ENCODE results near the gene KIF3B. TPM values are rescaled to one million over a fixed set of nuclear protein-coding genes. Genes with fewer than 3 reads are reported as not detected.

The KIF3B gene
- total and polyA plus RNA-seq, 2 of the 13 experiments (the other 11 are each of a cell fraction or from before 2014, with no cell fraction given): 23.6 to 28.8 TPM

- TF ChIP-seq UBTF (CRISPR knock-in tag; IDR thresholded peaks at IDR 0.05): no peak
- TF ChIP-seq ATF4 (CRISPR knock-in tag; IDR thresholded peaks at IDR 0.05): no peak
- no peak for TF ChIP-seq ZNF761 (CRISPR knock-in tag; conservative IDR thresholded peaks at IDR 0.05)
- peak; percentile 87 for TF ChIP-seq ADNP (CRISPR knock-in tag; IDR thresholded peaks at IDR 0.05)
- no peak for TF ChIP-seq TERF1 (CRISPR knock-in tag; IDR thresholded peaks at IDR 0.05)
- TF ChIP-seq ZEB1 (IDR thresholded peaks at IDR 0.05; ENCODE audit: insufficient replicate concordance, low read depth): no peak
- TF ChIP-seq MED13 (CRISPR knock-in tag; IDR thresholded peaks at IDR 0.05): no peak
- TF ChIP-seq HMGXB3 (CRISPR knock-in tag; IDR thresholded peaks at IDR 0.05; ENCODE audit: borderline replicate concordance): no peak
- no peak for TF ChIP-seq ZXDC (CRISPR knock-in tag; IDR thresholded peaks at IDR 0.05)
- no peak for TF ChIP-seq ZNF784 (CRISPR knock-in tag; IDR thresholded peaks at IDR 0.05; ENCODE audit: borderline replicate concordance)
Measured at GRCh38 chr20:32263398-32263954, 14.0 kb upstream of the KIF3B start (continued).
